Lung (tissue), 12 donors: Measurements from ENCODE around the gene TOGARAM1. TPM values are rescaled to one million over a fixed set of nuclear protein-coding genes. Genes with fewer than 3 reads are reported as not detected.

Experiments
- ATAC-seq: fragments of 200-7000 bp; cut with Tn5 transposase; one replicate; pipeline ENCODE4 v1.9.1; 2020; ENCODE audit warnings: moderate number of reproducible peaks; ENCODE audit not compliant: insufficient read depth, low FRiP score
- DNase-seq, 3 donors: peaks; one replicate each; pipeline ENCODE4 v3.0.0-alpha.2; 2013 to 2017
- H3K27ac ChIP-seq, 2 donors: one replicate each; pipeline ENCODE4 v1.5.1; 2013; ENCODE audit warnings: mild to moderate bottlenecking in 2 of 2, moderate library complexity in 2 of 2, control low read depth in 1 of 2, inconsistent platforms in 1 of 2, low read depth in 1 of 2, low read length in 1 of 2
- H3K27me3 ChIP-seq, 3 donors: one replicate each; pipeline ENCODE4 v1.5.1; 2013; ENCODE audit warnings: low read length in 2 of 3; ENCODE audit not compliant: control insufficient read depth in 3 of 3, insufficient read depth in 3 of 3
- H3K36me3 ChIP-seq, 4 donors: one replicate each; pipeline ENCODE4 v1.5.1; 2013; ENCODE audit warnings: low read length in 4 of 4, mild to moderate bottlenecking in 1 of 4, moderate library complexity in 1 of 4; ENCODE audit not compliant: control insufficient read depth in 4 of 4, insufficient read depth in 4 of 4
- H3K4me1 ChIP-seq, 5 donors: one replicate each; pipeline ENCODE4 v1.5.1; 2013; ENCODE audit warnings: low read length in 5 of 5, mild to moderate bottlenecking in 2 of 5, moderate library complexity in 1 of 5; ENCODE audit not compliant: control insufficient read depth in 5 of 5, insufficient read depth in 5 of 5
- H3K4me3 ChIP-seq: one replicate; pipeline ENCODE4 v1.5.1; 2013; ENCODE audit warnings: mild to moderate bottlenecking, control low read depth, moderate library complexity
- H3K9ac ChIP-seq, 2 donors: one replicate each; pipeline ENCODE4 v1.5.1; 2013; ENCODE audit warnings: low read length in 2 of 2, control low read depth in 1 of 2; ENCODE audit not compliant: insufficient read depth in 1 of 2
- H3K9me3 ChIP-seq, 4 donors: one replicate each; pipeline ENCODE4 v1.5.1; 2013; ENCODE audit warnings: low read length in 3 of 4, mild to moderate bottlenecking in 1 of 4, moderate library complexity in 1 of 4; ENCODE audit not compliant: control insufficient read depth in 4 of 4, insufficient read depth in 3 of 4
- CTCF ChIP-seq: IDR thresholded peaks from 2 replicates; pipeline ENCODE4 v1.5.1; 2012; ENCODE audit warnings: mild to moderate bottlenecking; ENCODE audit errors: control extremely low read depth, extremely low read depth
- WGBS, 2 donors: extraction: QIAGEN DNeasy Blood & Tissue Kit; methylation state at CpG; one replicate each; pipeline ENCODE4 v1.1.7; 2013; 5-methylcytosine and 5-hydroxymethylcytosine counted together
- polyA plus RNA-seq, 2 donors: library from polyadenylated mRNA; stranded (reverse); fragments of 200-250 nt; gene quantifications; one replicate each; pipeline ENCODE4 v1.2.1, GENCODE V29; 2013
- total RNA-seq, 2 donors: library from RNA; depleted of rRNA in 1 of 2; stranded (reverse); fragments of >200 nt in 1 of 2; gene quantifications; one replicate each; pipeline ENCODE4 v1.2.1, GENCODE V29; 2014 to 2021
- donor health status: control.
- donor health status: control.
- donor health status: Bipolar disorder and iron deficiency.
- donor health status: healthy.
- donor health status: DM: yes; HTN: yes; CAD: no.

The TOGARAM1 gene
- total and polyA plus RNA-seq, 4 donors: 4.2 to 52.0 (median 11.4) TPM

- Histone ChIP-seq H3K27me3 (no peaks in the 10 kb centered on the region), H3K27ac (no peak overlapping the region), H3K36me3 (peaks cover 16 to 24% (median 21%) of the 10 kb centered on the region in 4 donors), H3K4me1 (no peaks in the 10 kb centered on the region), H3K4me3 (no peak overlapping the region), H3K9me3 (peaks cover 0 to 8% (median 0%) of the 10 kb centered on the region in 4 donors), H3K9ac (no peak overlapping the region)
- no peak for TF ChIP-seq CTCF
- WGBS, 2 donors: 95 to 96% methylated on average over 5 of the region's 5 CpGs
- no peak for DNase-seq
- no peak for ATAC-seq
Observed at GRCh38 chr14:45038865-45039264, 76.9 kb downstream of the TOGARAM1 start.

- no peaks in the 10 kb centered on the region for H3K4me1 ChIP-seq
- WGBS, 2 donors: 97 to 98% methylated on average over 2 of the region's 2 CpGs
- peaks cover 0 to 8% (median 0%) of the 10 kb centered on the region in 4 donors for H3K9me3 ChIP-seq
- TF ChIP-seq CTCF: no peak
- H3K36me3 ChIP-seq: peaks cover 11 to 23% (median 19%) of the 10 kb centered on the region in 4 donors
- no peak overlapping the region for H3K27ac ChIP-seq
- H3K9ac ChIP-seq: no peak overlapping the region
- no peak for ATAC-seq
- H3K4me3 ChIP-seq: no peak overlapping the region
- DNase-seq: no peak
- no peaks in the 10 kb centered on the region for H3K27me3 ChIP-seq
Observed at GRCh38 chr14:45039390-45039789, 77.4 kb downstream of the TOGARAM1 start.

- ATAC-seq (no peak), DNase-seq (no peak)
- Histone ChIP-seq H3K9ac (no peak overlapping the region), H3K9me3 (peaks cover 0 to 8% (median 0%) of the 10 kb centered on the region in 4 donors), H3K27me3 (no peaks in the 10 kb centered on the region), H3K4me3 (no peak overlapping the region), H3K4me1 (no peaks in the 10 kb centered on the region), H3K27ac (no peak overlapping the region), H3K36me3 (peaks cover 16 to 23% (median 22%) of the 10 kb centered on the region in 4 donors)
- TF ChIP-seq CTCF: no peak
- WGBS, 2 donors: 94 to 95% methylated on average over 5 of the region's 5 CpGs
Observed at GRCh38 chr14:45041641-45042040, 79.7 kb downstream of the TOGARAM1 start.

- H3K4me1 ChIP-seq: no peaks in the 10 kb centered on the region
- DNase-seq (no peak), ATAC-seq (no peak)
- peaks cover under 1 to 14% (median 11%) of the 10 kb centered on the region in 4 donors for H3K36me3 ChIP-seq
- H3K9me3 ChIP-seq: peaks cover 0 to 1% (median 0%) of the 10 kb centered on the region in 4 donors
- no peak overlapping the region for H3K27ac ChIP-seq
- no peak for TF ChIP-seq CTCF
- no peak overlapping the region for H3K4me3 ChIP-seq
- no peaks in the 10 kb centered on the region for H3K27me3 ChIP-seq
- no peak overlapping the region for H3K9ac ChIP-seq
- 93 to 95% methylated on average over 5 of the region's 5 CpGs for WGBS, 2 donors
Observed at GRCh38 chr14:45044638-45045037, 82.6 kb downstream of the TOGARAM1 start.
